ENCODE measurements around the gene XPNPEP1.

The XPNPEP1 gene

DNA sequence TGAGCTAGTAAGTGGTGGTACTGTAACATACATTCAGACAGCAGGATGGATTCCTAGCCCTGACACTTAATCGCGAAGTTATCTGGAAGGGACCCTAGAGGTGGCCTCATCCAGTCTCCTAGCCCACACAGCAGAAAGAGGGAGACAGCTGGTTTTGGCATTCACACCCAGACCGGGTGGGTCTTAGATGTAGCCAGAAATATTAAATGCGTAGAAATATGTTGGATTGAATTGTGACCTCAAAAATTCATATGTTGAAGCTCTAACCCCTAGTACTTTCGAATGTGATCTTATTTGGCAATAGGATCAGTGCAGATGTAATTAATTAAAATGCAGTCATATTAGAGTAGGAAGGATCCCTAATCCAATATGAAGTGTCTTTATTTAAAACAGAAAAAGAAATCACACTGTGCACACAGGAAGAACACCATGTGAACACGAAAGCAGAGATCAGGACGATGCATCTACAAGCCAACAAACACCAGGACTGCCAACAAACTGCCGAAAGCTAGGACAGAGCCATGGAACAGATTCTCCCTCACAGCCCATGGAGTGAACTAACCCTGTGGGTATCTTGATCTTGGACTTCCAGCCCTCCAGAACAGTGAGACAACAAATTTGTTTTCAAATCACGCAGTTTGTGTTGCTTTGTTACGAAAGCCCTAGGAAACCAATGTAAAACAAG lies 2.9 kb upstream of the XPNPEP1 start:
- Histone ChIP-seq H3K4me3 (ENCODE audit: low read depth, low read length) (no peak overlapping the region), H3K9me3 (ENCODE audit: severe bottlenecking) (no peaks in the 10 kb centered on the region), H3K27ac (no peak overlapping the region), H3K27me3 (ENCODE audit: insufficient read depth, low read depth, severe bottlenecking) (no peaks in the 10 kb centered on the region), H3K36me3 (no peaks in the 10 kb centered on the region; the same call in 1 of the 2 replicates)
- no peak for DNase-seq
- TF ChIP-seq, protein P1, sequence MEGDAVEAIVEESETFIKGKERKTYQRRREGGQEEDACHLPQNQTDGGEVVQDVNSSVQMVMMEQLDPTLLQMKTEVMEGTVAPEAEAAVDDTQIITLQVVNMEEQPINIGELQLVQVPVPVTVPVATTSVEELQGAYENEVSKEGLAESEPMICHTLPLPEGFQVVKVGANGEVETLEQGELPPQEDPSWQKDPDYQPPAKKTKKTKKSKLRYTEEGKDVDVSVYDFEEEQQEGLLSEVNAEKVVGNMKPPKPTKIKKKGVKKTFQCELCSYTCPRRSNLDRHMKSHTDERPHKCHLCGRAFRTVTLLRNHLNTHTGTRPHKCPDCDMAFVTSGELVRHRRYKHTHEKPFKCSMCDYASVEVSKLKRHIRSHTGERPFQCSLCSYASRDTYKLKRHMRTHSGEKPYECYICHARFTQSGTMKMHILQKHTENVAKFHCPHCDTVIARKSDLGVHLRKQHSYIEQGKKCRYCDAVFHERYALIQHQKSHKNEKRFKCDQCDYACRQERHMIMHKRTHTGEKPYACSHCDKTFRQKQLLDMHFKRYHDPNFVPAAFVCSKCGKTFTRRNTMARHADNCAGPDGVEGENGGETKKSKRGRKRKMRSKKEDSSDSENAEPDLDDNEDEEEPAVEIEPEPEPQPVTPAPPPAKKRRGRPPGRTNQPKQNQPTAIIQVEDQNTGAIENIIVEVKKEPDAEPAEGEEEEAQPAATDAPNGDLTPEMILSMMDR (IDR thresholded peaks at IDR 0.05; ENCODE audit: low read depth, low read length) = no peak

DNA sequence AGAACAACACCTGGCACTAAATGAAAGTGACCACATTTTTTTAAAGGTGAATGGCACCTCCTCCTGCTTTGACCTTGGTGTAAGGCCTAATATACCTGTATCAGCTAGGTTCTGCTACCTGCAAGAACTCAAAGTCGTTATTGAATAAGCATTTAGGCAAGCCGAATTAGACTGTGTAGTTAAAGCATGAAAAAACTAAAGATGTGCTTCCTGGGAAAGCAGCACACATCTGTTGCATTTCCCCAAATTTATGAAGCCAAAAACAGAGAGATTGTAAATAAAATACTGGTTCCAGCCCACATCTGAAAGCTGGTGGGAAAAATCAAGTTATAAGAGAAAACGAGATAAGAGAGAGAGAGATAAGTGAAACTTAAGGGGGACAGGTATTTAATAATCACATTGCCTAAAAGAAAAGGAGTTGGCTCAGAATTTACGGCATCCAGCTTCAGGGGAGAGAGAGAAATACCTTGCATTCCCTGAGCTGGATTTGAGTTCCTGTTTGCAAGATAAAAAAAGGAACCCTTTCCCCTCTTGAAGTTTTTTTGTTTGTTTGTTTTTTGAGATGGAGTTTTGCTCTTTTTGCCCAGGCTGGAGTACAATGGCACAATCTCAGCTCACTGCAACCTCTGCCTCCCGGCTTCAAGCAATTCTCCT lies 1.8 kb upstream of the XPNPEP1 start:
- Histone ChIP-seq H3K9me3 (ENCODE audit: severe bottlenecking) (no peaks in the 10 kb centered on the region), H3K27ac (no peak overlapping the region), H3K27me3 (ENCODE audit: insufficient read depth, low read depth, severe bottlenecking) (no peaks in the 10 kb centered on the region), H3K4me3 (ENCODE audit: low read depth, low read length) (no peak overlapping the region), H3K36me3 (no peaks in the 10 kb centered on the region; the same call in 1 of the 2 replicates)
- no peak for DNase-seq
- TF ChIP-seq, protein P1 (IDR thresholded peaks at IDR 0.05; ENCODE audit: low read depth, low read length) = no peak

DNA sequence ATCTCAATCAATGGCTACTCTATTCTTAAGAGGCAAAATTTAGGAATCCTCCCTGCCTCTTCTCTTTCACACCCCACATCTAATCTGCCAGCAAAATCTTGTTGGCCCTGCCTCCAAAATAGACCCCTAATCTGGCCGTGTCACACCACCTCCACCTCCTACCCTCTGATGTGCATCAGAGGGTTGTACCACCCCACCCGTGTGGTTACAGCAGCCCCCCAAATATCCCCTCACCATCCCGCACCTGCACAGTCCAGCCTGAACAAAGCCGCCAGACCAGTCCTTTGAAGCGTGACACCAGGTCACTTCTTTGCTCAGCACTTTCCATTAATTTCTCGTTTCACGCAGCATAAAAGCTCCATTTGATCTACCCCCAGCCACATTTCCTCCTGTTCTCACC lies 776 bp upstream of the XPNPEP1 start:
- H3K4me3 ChIP-seq (ENCODE audit: low read depth, low read length) = peak overlapping the region; percentile 60; the same call in 1 of the 2 replicates
- H3K9me3 ChIP-seq (ENCODE audit: severe bottlenecking) = no peaks in the 10 kb centered on the region
- H3K27ac ChIP-seq = no peak overlapping the region
- TF ChIP-seq, protein P1 (IDR thresholded peaks at IDR 0.05; ENCODE audit: low read depth, low read length) = no peak
- no peaks in the 10 kb centered on the region; the same call in 1 of the 2 replicates for H3K36me3 ChIP-seq
- no peak for DNase-seq
- H3K27me3 ChIP-seq (ENCODE audit: insufficient read depth, low read depth, severe bottlenecking) = no peaks in the 10 kb centered on the region

DNA sequence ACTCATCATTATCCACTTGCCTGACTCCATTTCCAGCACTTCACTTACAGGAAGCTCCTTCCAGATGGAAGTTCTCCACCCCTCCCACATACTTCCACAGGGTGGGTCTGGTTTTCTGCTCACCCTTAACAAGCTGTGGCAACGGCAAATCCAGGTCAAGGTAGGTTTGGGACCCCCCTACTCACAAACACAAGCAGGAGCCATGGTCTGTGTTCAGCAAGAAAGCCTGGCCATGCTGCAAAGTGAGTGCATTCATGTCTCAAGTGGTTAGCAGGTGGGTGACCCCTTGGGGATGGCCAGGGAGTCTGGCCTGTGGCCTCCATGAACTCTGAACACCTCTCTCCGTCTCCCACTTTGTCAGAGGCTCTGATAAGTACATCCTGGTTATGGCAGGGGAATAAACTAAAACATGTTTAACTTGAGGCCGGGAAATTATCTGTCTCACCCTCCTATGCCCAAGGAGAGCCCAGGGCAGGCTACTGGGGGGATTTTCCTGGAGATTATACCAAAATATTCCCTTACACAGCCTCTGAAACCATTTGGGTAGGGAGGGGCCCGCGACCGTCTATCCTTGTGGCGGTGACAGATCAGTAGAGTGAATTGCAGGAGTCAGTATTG lies 844 bp downstream of the XPNPEP1 start:
- H3K9me3 ChIP-seq (ENCODE audit: severe bottlenecking) = no peaks in the 10 kb centered on the region
- H3K27me3 ChIP-seq (ENCODE audit: insufficient read depth, low read depth, severe bottlenecking) = no peaks in the 10 kb centered on the region
- peak overlapping the region; percentile 93 for H3K4me3 ChIP-seq (ENCODE audit: low read depth, low read length)
- no peak for DNase-seq
- no peak overlapping the region for H3K27ac ChIP-seq
- no peaks in the 10 kb centered on the region; the same call in 1 of the 2 replicates for H3K36me3 ChIP-seq
- TF ChIP-seq, protein P1 (IDR thresholded peaks at IDR 0.05; ENCODE audit: low read depth, low read length) = no peak

DNA sequence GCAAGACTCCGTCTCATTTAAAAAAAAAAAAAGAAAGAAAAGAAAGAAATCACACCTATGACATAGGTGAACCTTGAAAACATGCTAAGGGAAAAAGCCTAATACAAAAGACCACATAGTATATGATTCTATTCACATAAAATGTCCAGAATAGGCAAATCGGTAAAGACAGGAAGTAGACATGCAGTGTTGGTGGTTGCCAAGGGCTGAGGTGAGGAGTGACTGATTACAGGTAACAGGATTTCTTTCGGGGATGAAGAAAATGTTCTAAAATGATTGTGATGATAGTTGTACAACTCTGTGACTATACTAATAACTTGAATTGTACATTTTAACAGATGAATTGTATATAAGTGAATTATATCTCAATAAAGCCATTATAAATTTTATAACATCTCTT lies 3.3 kb downstream of the XPNPEP1 start:
- peaks cover under 1% of the 10 kb centered on the region for H3K36me3 ChIP-seq
- TF ChIP-seq, protein P1 (IDR thresholded peaks at IDR 0.05; ENCODE audit: low read depth, low read length) = no peak
- no peak overlapping the region for H3K4me3 ChIP-seq (ENCODE audit: low read depth, low read length)
- no peak for DNase-seq
- H3K27ac ChIP-seq = no peak overlapping the region
- H3K9me3 ChIP-seq (ENCODE audit: severe bottlenecking) = no peaks in the 10 kb centered on the region
- H3K27me3 ChIP-seq (ENCODE audit: insufficient read depth, low read depth, severe bottlenecking) = no peaks in the 10 kb centered on the region

All from WERI-Rb-1 (cell line).